Measurements from ENCODE around the gene LTBP1.

Gene LTBP1

GRCh38 chr2:33307659-33308270 is 361.0 kb downstream of the LTBP1 start:
- no peak for DNase-seq (ENCODE audit: low read depth in 2 of 2)

GRCh38 chr2:33312355-33312754 is 365.6 kb downstream of the LTBP1 start:
- DNase-seq (ENCODE audit: low read depth in 2 of 2): no peak

- no peak for DNase-seq (ENCODE audit: low read depth in 2 of 2)
Observed at GRCh38 chr2:33313039-33313438, 366.3 kb downstream of the LTBP1 start.

- DNase-seq (ENCODE audit: low read depth in 2 of 2): no peak
Observed at GRCh38 chr2:33314541-33314940, 367.8 kb downstream of the LTBP1 start.

GRCh38 chr2:33316328-33316727 is 369.6 kb downstream of the LTBP1 start:
- DNase-seq (ENCODE audit: low read depth in 2 of 2): no peak

GRCh38 chr2:33317369-33318007 is 370.7 kb downstream of the LTBP1 start:
- DNase-seq (ENCODE audit: low read depth in 2 of 2): no peak

GRCh38 chr2:33318456-33318855 is 371.7 kb downstream of the LTBP1 start:
- DNase-seq (ENCODE audit: low read depth in 2 of 2): no peak

- DNase-seq (ENCODE audit: low read depth in 2 of 2): no peak
Observed at GRCh38 chr2:33320573-33320972, 373.8 kb downstream of the LTBP1 start.

GRCh38 chr2:33321236-33321771 is 374.6 kb downstream of the LTBP1 start:
- peak; percentile 14 to 24 for DNase-seq (ENCODE audit: low read depth in 2 of 2)

- DNase-seq (ENCODE audit: low read depth in 2 of 2): no peak
Observed at GRCh38 chr2:33321876-33322483, 375.2 kb downstream of the LTBP1 start.

- no peak for DNase-seq (ENCODE audit: low read depth in 2 of 2)
Observed at GRCh38 chr2:33322612-33323011, 375.9 kb downstream of the LTBP1 start.

GRCh38 chr2:33323957-33324356 is 377.2 kb downstream of the LTBP1 start:
- no peak for DNase-seq (ENCODE audit: low read depth in 2 of 2)

- DNase-seq (ENCODE audit: low read depth in 2 of 2): no peak
Observed at GRCh38 chr2:33326100-33326499, 379.3 kb downstream of the LTBP1 start.

- no peak for DNase-seq (ENCODE audit: low read depth in 2 of 2)
Observed at GRCh38 chr2:33333433-33333832, 386.7 kb downstream of the LTBP1 start.

GRCh38 chr2:33334083-33334482 is 387.3 kb downstream of the LTBP1 start:
- no peak for DNase-seq (ENCODE audit: low read depth in 2 of 2)

- no peak for DNase-seq (ENCODE audit: low read depth in 2 of 2)
Observed at GRCh38 chr2:33335516-33335915, 388.8 kb downstream of the LTBP1 start.

- DNase-seq (ENCODE audit: low read depth in 2 of 2): no peak
Observed at GRCh38 chr2:33336036-33336625, 389.4 kb downstream of the LTBP1 start.

GRCh38 chr2:33337385-33337960 is 390.7 kb downstream of the LTBP1 start:
- DNase-seq (ENCODE audit: low read depth in 2 of 2): no peak

- DNase-seq (ENCODE audit: low read depth in 2 of 2): no peak
Observed at GRCh38 chr2:33337981-33338380, 391.2 kb downstream of the LTBP1 start.

GRCh38 chr2:33339269-33339668 is 392.5 kb downstream of the LTBP1 start:
- DNase-seq (ENCODE audit: low read depth in 2 of 2): no peak

- no peak for DNase-seq (ENCODE audit: low read depth in 2 of 2)
Observed at GRCh38 chr2:33340280-33340679, 393.5 kb downstream of the LTBP1 start.

- DNase-seq (ENCODE audit: low read depth in 2 of 2): no peak
Observed at GRCh38 chr2:33342171-33342570, 395.4 kb downstream of the LTBP1 start.

All from stimulated activated CD4-positive, alpha-beta T cell treated with anti-CD3 and anti-CD28 coated beads, Interleukin-4, amount 100 ng/mL, for 48 hours (primary cell).